ENCODE results near the gene TRAK2.
"Not testable (repeated sequence)": the region's sequence is repeated elsewhere in the genome, so short reads cannot be mapped to it uniquely, and the experiment has no call there.

Gene TRAK2

GRCh38 chr2:201433394-201433995, 17.8 kb downstream of the TRAK2 start:
- H3K4me1 Mint-ChIP-seq (ENCODE audit: low read depth): peaks cover 51% of the 10 kb centered on the region
- no peaks in the 10 kb centered on the region for H3K27me3 Mint-ChIP-seq
- peak overlapping the region; percentile 32 for H3K27ac Mint-ChIP-seq
- H3K9me3 Mint-ChIP-seq: peaks cover 10% of the 10 kb centered on the region
- H3K4me3 Mint-ChIP-seq: no peak overlapping the region
- H3K36me3 Mint-ChIP-seq (ENCODE audit: low read depth): peaks cover 18% of the 10 kb centered on the region

DNA sequence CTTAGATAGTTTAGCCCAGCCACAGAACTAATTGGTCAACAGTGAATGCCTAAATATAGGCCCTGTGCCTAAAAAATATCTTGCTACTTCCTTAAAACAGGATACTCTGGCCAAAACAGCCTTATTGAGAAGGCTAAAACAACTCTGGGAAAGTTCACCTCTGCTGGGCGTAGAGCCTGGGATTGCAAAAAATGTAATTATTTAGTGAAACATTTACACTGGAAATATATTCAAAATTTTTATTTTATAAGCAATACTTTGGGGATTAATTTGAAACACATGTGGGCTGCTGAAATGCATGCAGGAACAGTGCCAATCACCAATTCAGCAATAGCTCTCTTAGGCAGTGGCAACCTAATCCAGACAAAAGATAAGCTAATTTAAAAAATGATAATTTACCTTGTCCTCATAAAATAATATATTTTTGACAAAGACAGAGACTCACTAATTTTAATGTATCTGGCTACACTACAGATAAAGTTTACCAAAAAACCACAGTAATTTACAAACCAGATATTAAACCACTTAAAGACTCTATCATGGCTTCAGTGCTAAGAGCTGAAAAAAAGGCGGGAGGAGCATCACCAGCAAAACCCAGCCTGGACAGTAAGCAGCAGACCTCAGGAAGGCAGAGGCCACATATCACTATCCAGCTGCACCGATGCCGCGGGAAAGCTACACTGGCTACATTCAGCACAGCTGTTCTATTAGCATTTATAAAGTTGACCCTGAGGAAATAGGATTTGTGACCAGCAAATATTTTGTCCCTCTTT, 18.5 kb downstream of the TRAK2 start:
- Mint-ChIP-seq H3K4me3 (no peak overlapping the region), H3K27ac (peak overlapping the region; percentile 93), H3K4me1 (ENCODE audit: low read depth) (peaks cover 51% of the 10 kb centered on the region), H3K9me3 (peaks cover 10% of the 10 kb centered on the region), H3K27me3 (no peaks in the 10 kb centered on the region), H3K36me3 (ENCODE audit: low read depth) (peaks cover 18% of the 10 kb centered on the region)

DNA sequence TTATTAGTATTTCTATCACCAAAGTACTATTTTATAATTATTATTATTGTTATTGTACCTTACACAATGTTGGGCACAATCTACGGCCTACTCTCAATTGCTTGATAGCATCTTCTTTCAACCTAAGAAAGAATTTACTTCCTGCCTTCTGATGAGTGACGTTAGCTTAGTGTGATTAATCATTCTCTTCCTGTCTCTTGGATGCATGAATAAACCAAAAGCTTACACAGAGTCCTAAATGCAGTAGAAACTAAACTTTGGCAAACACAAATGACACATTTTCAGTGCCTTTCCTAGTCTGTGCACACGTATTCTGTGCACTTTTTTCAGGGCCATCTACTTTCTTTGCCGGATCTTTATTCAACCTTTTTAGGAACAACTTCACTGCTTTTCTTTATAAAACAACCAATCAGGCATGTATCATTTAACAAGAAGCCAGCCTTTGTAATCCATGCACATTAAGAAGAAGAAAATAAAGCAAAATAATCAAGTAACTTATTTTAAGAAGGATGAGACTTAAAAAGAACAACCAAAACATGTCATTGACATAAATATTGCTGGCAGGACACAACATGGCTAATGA, 19.1 kb downstream of the TRAK2 start:
- H3K9me3 Mint-ChIP-seq: peaks cover 10% of the 10 kb centered on the region
- H3K4me3 Mint-ChIP-seq: peak overlapping the region; percentile 66
- H3K36me3 Mint-ChIP-seq (ENCODE audit: low read depth): peaks cover 18% of the 10 kb centered on the region
- H3K4me1 Mint-ChIP-seq (ENCODE audit: low read depth): peaks cover 45% of the 10 kb centered on the region
- H3K27ac Mint-ChIP-seq: peak overlapping the region; percentile 93
- H3K27me3 Mint-ChIP-seq: no peaks in the 10 kb centered on the region

DNA sequence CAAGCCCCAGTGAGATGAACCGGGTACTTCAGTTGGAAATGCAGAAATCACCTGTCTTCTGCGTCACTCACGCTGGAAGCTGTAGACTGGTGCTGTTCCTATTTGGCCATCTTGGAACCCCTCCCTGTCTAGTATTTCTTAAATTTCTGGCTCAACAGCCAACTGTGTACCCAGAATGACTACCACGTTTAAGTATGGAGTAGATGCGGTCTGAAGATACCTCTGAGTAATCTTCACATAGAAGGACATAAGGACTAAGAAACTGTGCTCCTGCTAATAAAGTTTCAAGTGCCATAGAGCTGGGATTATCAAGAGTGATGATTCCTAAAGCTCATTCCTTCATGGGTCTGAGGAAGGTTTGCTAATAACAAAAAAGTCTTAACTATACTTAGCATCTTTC, 20.4 kb downstream of the TRAK2 start:
- H3K4me1 Mint-ChIP-seq (ENCODE audit: low read depth): peaks cover 48% of the 10 kb centered on the region
- H3K9me3 Mint-ChIP-seq: peaks cover 10% of the 10 kb centered on the region
- no peak overlapping the region for H3K27ac Mint-ChIP-seq
- H3K4me3 Mint-ChIP-seq: no peak overlapping the region
- H3K27me3 Mint-ChIP-seq: no peaks in the 10 kb centered on the region
- peaks cover 18% of the 10 kb centered on the region for H3K36me3 Mint-ChIP-seq (ENCODE audit: low read depth)

- Mint-ChIP-seq H3K36me3 (ENCODE audit: low read depth) (peaks cover 18% of the 10 kb centered on the region), H3K4me1 (ENCODE audit: low read depth) (peaks cover 48% of the 10 kb centered on the region), H3K9me3 (peaks cover 10% of the 10 kb centered on the region)
- not testable (repeated sequence) for H3K27ac Mint-ChIP-seq, H3K4me3 Mint-ChIP-seq, H3K27me3 Mint-ChIP-seq
Measured at GRCh38 chr2:201430322-201430721, 20.9 kb downstream of the TRAK2 start.

DNA sequence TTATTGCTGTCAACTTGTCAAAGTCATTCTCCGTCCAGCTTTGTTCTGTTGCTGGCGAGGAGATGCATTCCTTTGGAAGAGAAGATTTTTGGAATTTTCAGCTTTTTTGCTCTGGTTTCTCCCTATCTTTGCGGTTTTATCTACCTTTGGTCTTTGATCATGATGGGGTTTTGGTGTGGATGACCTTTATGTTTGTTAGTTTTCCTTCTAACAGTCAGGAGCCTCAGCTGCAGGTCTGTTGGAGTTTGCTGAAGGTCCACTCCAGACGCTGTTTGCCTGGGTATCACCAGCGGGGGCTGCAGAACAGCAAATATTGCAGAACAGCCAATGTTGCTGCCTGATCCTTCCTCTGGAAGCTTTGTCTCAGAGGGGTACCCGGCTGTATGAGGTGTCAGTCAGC, 21.4 kb downstream of the TRAK2 start:
- Mint-ChIP-seq H3K9me3 (peaks cover 10% of the 10 kb centered on the region), H3K4me1 (ENCODE audit: low read depth) (peaks cover 49% of the 10 kb centered on the region), H3K36me3 (ENCODE audit: low read depth) (peaks cover 18% of the 10 kb centered on the region)
- not testable (repeated sequence) for H3K27me3 Mint-ChIP-seq, H3K27ac Mint-ChIP-seq, H3K4me3 Mint-ChIP-seq

DNA sequence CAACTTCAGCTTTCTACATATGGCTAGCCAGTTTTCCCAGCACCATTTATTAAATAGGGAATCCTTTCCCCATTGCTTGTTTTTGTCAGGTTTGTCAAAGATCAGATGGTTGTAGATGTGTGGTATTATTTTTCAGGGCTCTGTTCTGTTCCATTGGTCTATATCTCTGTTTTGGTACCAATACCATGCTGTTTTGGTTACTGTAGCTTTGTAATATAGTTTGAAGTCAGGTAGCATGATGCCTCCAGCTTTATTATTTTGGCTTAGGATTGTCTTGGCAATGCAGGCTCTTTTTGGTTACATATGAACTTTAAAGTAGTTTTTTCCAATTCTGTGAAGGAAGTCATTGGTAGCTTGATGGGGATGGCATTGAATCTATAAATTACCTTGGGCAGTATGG, 22.9 kb downstream of the TRAK2 start:
- Mint-ChIP-seq H3K4me1 (ENCODE audit: low read depth) (peaks cover 41% of the 10 kb centered on the region), H3K36me3 (ENCODE audit: low read depth) (peaks cover 18% of the 10 kb centered on the region), H3K9me3 (peaks cover 10% of the 10 kb centered on the region)
- H3K27ac Mint-ChIP-seq, H3K27me3 Mint-ChIP-seq, H3K4me3 Mint-ChIP-seq: not testable (repeated sequence)

GRCh38 chr2:201425952-201426351, 25.3 kb downstream of the TRAK2 start:
- H3K27me3 Mint-ChIP-seq: no peaks in the 10 kb centered on the region
- H3K27ac Mint-ChIP-seq: no peak overlapping the region
- H3K4me1 Mint-ChIP-seq (ENCODE audit: low read depth): peaks cover 38% of the 10 kb centered on the region
- peaks cover 14% of the 10 kb centered on the region for H3K36me3 Mint-ChIP-seq (ENCODE audit: low read depth)
- no peak overlapping the region for H3K4me3 Mint-ChIP-seq
- H3K9me3 Mint-ChIP-seq: peaks cover 6% of the 10 kb centered on the region

- H3K27me3 Mint-ChIP-seq: no peaks in the 10 kb centered on the region
- H3K27ac Mint-ChIP-seq: no peak overlapping the region
- H3K4me3 Mint-ChIP-seq: no peak overlapping the region
- H3K36me3 Mint-ChIP-seq (ENCODE audit: low read depth): peaks cover 18% of the 10 kb centered on the region
- H3K9me3 Mint-ChIP-seq: no peaks in the 10 kb centered on the region
- peaks cover 60% of the 10 kb centered on the region for H3K4me1 Mint-ChIP-seq (ENCODE audit: low read depth)
Measured at GRCh38 chr2:201420442-201421113, 30.7 kb downstream of the TRAK2 start.

DNA sequence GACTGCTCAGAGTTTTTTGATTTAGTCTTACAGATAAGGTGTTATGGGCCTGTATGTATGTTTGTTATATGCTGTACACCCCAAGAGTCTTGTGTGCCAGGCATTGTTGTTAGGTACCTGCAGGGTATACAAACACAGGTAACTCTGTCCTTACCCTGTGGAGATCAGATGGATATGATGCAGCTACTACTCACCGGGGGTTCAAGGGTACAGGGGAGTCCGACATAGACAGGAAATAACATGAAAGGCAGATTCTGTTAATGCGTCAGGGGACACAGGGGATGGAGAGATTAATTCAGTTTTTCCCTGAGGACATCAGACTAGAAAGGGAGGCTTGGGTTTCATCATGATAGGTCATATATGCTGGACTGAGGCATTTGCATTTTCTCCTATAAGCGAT, 31.3 kb downstream of the TRAK2 start:
- H3K4me1 Mint-ChIP-seq (ENCODE audit: low read depth): peaks cover 60% of the 10 kb centered on the region
- no peaks in the 10 kb centered on the region for H3K9me3 Mint-ChIP-seq
- no peaks in the 10 kb centered on the region for H3K27me3 Mint-ChIP-seq
- peaks cover 18% of the 10 kb centered on the region for H3K36me3 Mint-ChIP-seq (ENCODE audit: low read depth)
- no peak overlapping the region for H3K4me3 Mint-ChIP-seq
- peak overlapping the region; percentile 40 for H3K27ac Mint-ChIP-seq

- no peak overlapping the region for H3K27ac Mint-ChIP-seq
- peaks cover 56% of the 10 kb centered on the region for H3K4me1 Mint-ChIP-seq (ENCODE audit: low read depth)
- no peaks in the 10 kb centered on the region for H3K9me3 Mint-ChIP-seq
- H3K36me3 Mint-ChIP-seq (ENCODE audit: low read depth): peaks cover 18% of the 10 kb centered on the region
- H3K27me3 Mint-ChIP-seq: no peaks in the 10 kb centered on the region
- H3K4me3 Mint-ChIP-seq: no peak overlapping the region
Measured at GRCh38 chr2:201419057-201419635, 32.1 kb downstream of the TRAK2 start.

DNA sequence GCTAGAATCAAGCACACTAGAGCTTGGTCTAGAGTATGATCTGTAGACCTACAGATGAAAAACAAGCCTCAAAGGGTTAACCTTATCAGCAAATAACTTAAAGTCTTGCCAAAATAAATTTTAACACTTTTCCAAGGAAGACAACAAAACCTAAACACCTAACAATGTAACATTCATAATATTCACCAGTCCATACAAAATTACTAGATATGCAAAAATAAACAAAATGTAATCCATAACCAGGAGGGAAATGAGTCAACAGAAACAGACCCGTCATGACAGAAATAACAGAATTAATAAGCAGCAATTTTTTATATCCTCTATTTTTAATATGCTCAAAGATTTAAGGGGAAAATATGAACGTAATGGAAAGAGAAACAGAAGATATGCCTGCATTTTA, 36.1 kb downstream of the TRAK2 start:
- Mint-ChIP-seq H3K27me3 (no peaks in the 10 kb centered on the region), H3K36me3 (ENCODE audit: low read depth) (peaks cover 26% of the 10 kb centered on the region), H3K4me1 (ENCODE audit: low read depth) (peaks cover 23% of the 10 kb centered on the region), H3K27ac (no peak overlapping the region), H3K9me3 (no peaks in the 10 kb centered on the region), H3K4me3 (no peak overlapping the region)

DNA sequence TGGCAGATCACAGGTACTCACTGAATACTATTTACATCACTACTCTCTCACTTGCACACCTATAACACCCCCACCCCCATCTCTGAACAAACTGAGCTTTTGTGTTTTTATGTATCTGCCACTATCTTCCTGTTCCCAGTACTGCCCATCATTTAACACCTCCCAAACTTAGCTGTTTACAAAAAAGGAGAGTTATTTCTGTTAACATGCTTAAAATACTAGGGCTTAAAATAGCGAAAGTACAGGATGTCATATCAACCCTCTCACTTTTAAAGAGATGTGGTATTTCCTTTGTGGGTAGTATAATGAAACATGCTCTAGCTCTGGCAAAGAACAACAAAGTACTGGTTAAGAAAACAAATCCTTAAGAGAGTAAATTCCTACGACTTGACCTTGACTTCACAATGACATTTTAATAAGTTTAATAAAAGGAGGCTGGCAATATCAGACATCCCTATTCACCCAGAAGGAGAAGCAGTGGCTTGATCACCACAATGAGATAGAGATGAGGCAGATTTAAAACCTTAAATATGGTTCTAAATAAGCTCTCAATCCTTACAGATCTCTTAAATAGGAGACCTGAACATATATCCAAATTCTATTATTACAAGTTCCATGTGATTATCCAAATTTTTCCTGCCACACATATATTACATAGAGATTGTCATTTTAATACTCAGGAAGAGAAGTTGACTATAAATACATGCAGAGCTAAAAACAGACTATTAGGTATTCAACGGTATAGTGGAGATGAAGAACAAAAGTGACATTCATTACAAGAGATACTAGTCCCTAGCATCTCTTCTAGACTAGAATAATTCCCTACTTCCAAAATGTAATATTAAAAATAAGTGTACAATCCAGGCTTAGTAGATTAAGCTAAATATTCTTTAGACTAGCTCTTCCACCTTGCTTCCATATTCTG, 36.9 kb downstream of the TRAK2 start:
- H3K4me1 Mint-ChIP-seq (ENCODE audit: low read depth): peaks cover 19% of the 10 kb centered on the region

GRCh38 chr2:201413552-201413951, 37.7 kb downstream of the TRAK2 start:
- Mint-ChIP-seq H3K9me3 (no peaks in the 10 kb centered on the region), H3K4me1 (ENCODE audit: low read depth) (peaks cover 14% of the 10 kb centered on the region), H3K4me3 (no peak overlapping the region), H3K27me3 (no peaks in the 10 kb centered on the region), H3K27ac (no peak overlapping the region), H3K36me3 (ENCODE audit: low read depth) (peaks cover 19% of the 10 kb centered on the region)

More for the DNA sequence above, 36.9 kb downstream of the TRAK2 start:
- peaks cover 26% of the 10 kb centered on the region for H3K36me3 Mint-ChIP-seq (ENCODE audit: low read depth)
- H3K9me3 Mint-ChIP-seq: no peaks in the 10 kb centered on the region
- no peak overlapping the region for H3K4me3 Mint-ChIP-seq
- no peaks in the 10 kb centered on the region for H3K27me3 Mint-ChIP-seq
- no peak overlapping the region for H3K27ac Mint-ChIP-seq
